Neuronal stem cell (in vitro differentiated cells): Measurements from ENCODE around the gene C17orf50.

ENCODE experiments used
- DNase-seq: peaks from one replicate; pipeline ENCODE4 v3.0.0-alpha.2; 2013; ENCODE audit warnings: low spot score
- H2AFZ ChIP-seq: one replicate; pipeline ENCODE4 v1.6.1; 2013; ENCODE audit warnings: mild to moderate bottlenecking, low read length, inconsistent platforms
- H2AK5ac ChIP-seq: 2 replicates; pipeline ENCODE4 v1.6.1; 2013; ENCODE audit warnings: low read depth, mild to moderate bottlenecking, inconsistent platforms, low read length, moderate library complexity, mixed read lengths
- H2BK120ac ChIP-seq: 2 replicates; pipeline ENCODE4 v1.6.1; 2013; ENCODE audit warnings: low read depth, mild to moderate bottlenecking, inconsistent platforms, low read length, moderate library complexity, mixed read lengths
- H2BK12ac ChIP-seq: one replicate; pipeline ENCODE4 v1.6.1; 2013; ENCODE audit warnings: low read length, inconsistent platforms
- H2BK15ac ChIP-seq: 2 replicates; pipeline ENCODE4 v1.6.1; 2013; ENCODE audit warnings: mild to moderate bottlenecking, low read length, inconsistent platforms, mixed read lengths
- H2BK5ac ChIP-seq: one replicate; pipeline ENCODE4 v1.6.1; 2013; ENCODE audit warnings: inconsistent platforms, mild to moderate bottlenecking, low read length, moderate library complexity
- H3K14ac ChIP-seq: one replicate; pipeline ENCODE4 v1.6.1; 2013; ENCODE audit warnings: low read length, inconsistent platforms
- H3K18ac ChIP-seq: 2 replicates; pipeline ENCODE4 v1.6.1; 2013; ENCODE audit warnings: low read length, inconsistent platforms
- H3K23ac ChIP-seq: 2 replicates; pipeline ENCODE4 v1.6.1; 2013; ENCODE audit warnings: low read depth, mild to moderate bottlenecking, mixed read lengths, low read length, inconsistent platforms; ENCODE audit not compliant: poor library complexity
- H3K27ac ChIP-seq: replicated peaks from 3 replicates; pipeline ENCODE4 v1.5.1; 2013; ENCODE audit warnings: low read length, inconsistent platforms
- H3K27me3 ChIP-seq, 3 experiments: 2 replicates each; pipeline ENCODE4 v1.6.1; 2013; ENCODE audit warnings: low read length in 3 of 3, mild to moderate bottlenecking in 2 of 3, inconsistent platforms in 1 of 3, low read depth in 1 of 3, mixed read lengths in 1 of 3, moderate library complexity in 1 of 3; ENCODE audit not compliant: control insufficient read depth in 3 of 3, insufficient read depth in 3 of 3
- H3K36me3 ChIP-seq, 2 donors: replicated peaks in 1 of 2; 2 replicates each; pipeline ENCODE4 v1.6.1; 2013; ENCODE audit warnings: low read length in 2 of 2; ENCODE audit not compliant: control insufficient read depth in 2 of 2, insufficient read depth in 2 of 2
- H3K4ac ChIP-seq: 2 replicates; pipeline ENCODE4 v1.6.1; 2013; ENCODE audit warnings: inconsistent platforms, mild to moderate bottlenecking, low read length, moderate library complexity
- H3K4me1 ChIP-seq, 2 donors: 1 replicate in 1 of 2; 2 replicates in 1 of 2; pipeline ENCODE4 v1.6.1; 2013; ENCODE audit warnings: low read length in 2 of 2, low read depth in 1 of 2; ENCODE audit not compliant: control insufficient read depth in 2 of 2, insufficient read depth in 1 of 2
- H3K4me2 ChIP-seq: one replicate; pipeline ENCODE4 v1.6.1; 2013; ENCODE audit warnings: mild to moderate bottlenecking, low read length, inconsistent platforms; ENCODE audit not compliant: insufficient read depth, poor library complexity, severe bottlenecking
- H3K4me3 ChIP-seq, 2 donors: 2 replicates each; pipeline ENCODE4 v1.5.1; 2013; ENCODE audit warnings: low read length in 2 of 2, mild to moderate bottlenecking in 2 of 2, inconsistent platforms in 1 of 2, moderate library complexity in 1 of 2
- H3K79me1 ChIP-seq: one replicate; pipeline ENCODE4 v1.6.1; 2013; ENCODE audit warnings: low read depth, mild to moderate bottlenecking, inconsistent platforms, low read length, moderate library complexity
- H3K9ac ChIP-seq: one replicate; pipeline ENCODE4 v1.6.1; 2013; ENCODE audit warnings: mild to moderate bottlenecking, low read depth, low read length, inconsistent platforms; ENCODE audit not compliant: poor library complexity
- H3K9me3 ChIP-seq, 2 donors: replicated peaks in 1 of 2; 2 replicates each; pipeline versions ENCODE3 to v1.6.1; 2013; ENCODE audit warnings: low read length in 2 of 2, mild to moderate bottlenecking in 2 of 2, inconsistent platforms in 1 of 2, low read depth in 1 of 2, mixed read lengths in 1 of 2, moderate library complexity in 1 of 2; ENCODE audit not compliant: control insufficient read depth in 2 of 2, insufficient read depth in 1 of 2
- H4K8ac ChIP-seq: one replicate; pipeline ENCODE4 v1.6.1; 2013; ENCODE audit warnings: low read depth, mild to moderate bottlenecking, inconsistent platforms, low read length, moderate library complexity
- H4K91ac ChIP-seq: one replicate; pipeline ENCODE4 v1.6.1; 2013; ENCODE audit warnings: low read length, low read depth, mild to moderate bottlenecking, inconsistent platforms; ENCODE audit not compliant: poor library complexity
- WGBS, 2 donors: extraction: QIAGEN DNeasy Blood & Tissue Kit; methylation state at CpG; one replicate each; pipeline ENCODE4 v1.1.7; 2013; ENCODE audit warnings: missing lambda C conversion rate in 2 of 2, mixed read lengths in 1 of 2; ENCODE audit not compliant: insufficient read length in 2 of 2, insufficient replicate concordance in 1 of 2; ENCODE audit errors: extremely low coverage in 2 of 2; 5-methylcytosine and 5-hydroxymethylcytosine counted together

C17orf50 gene

GRCh38 chr17:35763767-35764122, 3.1 kb downstream of the C17orf50 start:
- H3K79me1 ChIP-seq, result no peaks in the 10 kb centered on the region
- H3K4me2 ChIP-seq, result peak overlapping the region; percentile 43
- H3K27me3 ChIP-seq, result no peaks in the 10 kb centered on the region
- peak overlapping the region; percentile 17 for H3K23ac ChIP-seq
- H2BK120ac ChIP-seq, result no peak overlapping the region
- H3K4me1 ChIP-seq, result peaks cover 16 to 17% of the 10 kb centered on the region in 2 donors
- H2BK12ac ChIP-seq, result no peak overlapping the region
- no CpG with 5 or more reads among the region's 17 CpGs for WGBS, 2 donors
- no peak overlapping the region for H3K9ac ChIP-seq
- H3K9me3 ChIP-seq, result no peaks in the 10 kb centered on the region
- no peak overlapping the region for H4K8ac ChIP-seq
- no peaks in the 10 kb centered on the region for H3K36me3 ChIP-seq
- H4K91ac ChIP-seq, result no peak overlapping the region
- peak overlapping the region; percentile 11 to 53 for H3K4me3 ChIP-seq
- no peak overlapping the region for H2BK5ac ChIP-seq
- no peak overlapping the region for H2BK15ac ChIP-seq
- H3K27ac ChIP-seq, result no peak overlapping the region
- H2AK5ac ChIP-seq, result no peak overlapping the region
- no peak overlapping the region for H3K14ac ChIP-seq
- peak overlapping the region; percentile 98 for H2AFZ ChIP-seq
- H3K18ac ChIP-seq, result peak overlapping the region; percentile 15
- no peak for DNase-seq
- no peak overlapping the region for H3K4ac ChIP-seq

- Histone ChIP-seq H3K14ac (no peak overlapping the region), H4K8ac (no peak overlapping the region), H3K4me3 (peak overlapping the region; percentile 53 to 79), H3K18ac (peak overlapping the region; percentile 88), H3K27me3 (no peaks in the 10 kb centered on the region), H2AK5ac (no peak overlapping the region), H2BK120ac (no peak overlapping the region), H3K36me3 (no peaks in the 10 kb centered on the region), H3K4ac (peak overlapping the region; percentile 39), H3K23ac (peak overlapping the region; percentile 21), H3K4me1 (peaks cover 16 to 17% of the 10 kb centered on the region in 2 donors), H3K9ac (peak overlapping the region; percentile 61), H3K79me1 (no peaks in the 10 kb centered on the region), H2BK5ac (no peak overlapping the region), H4K91ac (no peak overlapping the region), H2AFZ (peak overlapping the region; percentile 98), H3K9me3 (no peaks in the 10 kb centered on the region), H3K4me2 (peak overlapping the region; percentile 88), H2BK15ac (peak overlapping the region; percentile 56), H3K27ac (peak overlapping the region; percentile 43), H2BK12ac (no peak overlapping the region)
- peak; percentile 92 for DNase-seq
- WGBS, 2 donors, result no CpG with 5 or more reads among the region's 75 CpGs
Measured at GRCh38 chr17:35764123-35764991, 3.7 kb downstream of the C17orf50 start.

GRCh38 chr17:35765086-35765710, 4.5 kb downstream of the C17orf50 start:
- peak overlapping the region; percentile 75 for H3K27ac ChIP-seq
- H3K9ac ChIP-seq, result peak overlapping the region; percentile 47
- no CpG with 5 or more reads among the region's 11 CpGs for WGBS, 2 donors
- no peak overlapping the region for H3K23ac ChIP-seq
- H2BK120ac ChIP-seq, result peak overlapping the region; percentile 96
- peaks cover 16 to 17% of the 10 kb centered on the region in 2 donors for H3K4me1 ChIP-seq
- H3K4ac ChIP-seq, result no peak overlapping the region
- H3K79me1 ChIP-seq, result peaks cover under 1% of the 10 kb centered on the region
- H3K9me3 ChIP-seq, result no peaks in the 10 kb centered on the region
- peak overlapping the region; percentile 95 for H4K91ac ChIP-seq
- peak overlapping the region; percentile 83 for H3K14ac ChIP-seq
- no peak overlapping the region for H3K4me2 ChIP-seq
- H3K36me3 ChIP-seq, result no peaks in the 10 kb centered on the region
- H2BK5ac ChIP-seq, result no peak overlapping the region
- H2AFZ ChIP-seq, result peak overlapping the region; percentile 98
- peak overlapping the region; percentile 97 for H2BK15ac ChIP-seq
- H4K8ac ChIP-seq, result no peak overlapping the region
- no peaks in the 10 kb centered on the region for H3K27me3 ChIP-seq
- peak overlapping the region; percentile 93 for H2BK12ac ChIP-seq
- no peak for DNase-seq
- no peak overlapping the region for H3K4me3 ChIP-seq
- peak overlapping the region; percentile 7 for H2AK5ac ChIP-seq
- peak overlapping the region; percentile 4 for H3K18ac ChIP-seq
